IMR-90 (cell line): ENCODE data around the gene CST7. TPM values are rescaled to one million over a fixed set of nuclear protein-coding genes. Genes with fewer than 3 reads are reported as not detected.

Source experiments
- ATAC-seq: fragments of 200-7000 bp; cut with Tn5 transposase; 2 replicates; pipeline ENCODE4 v1.9.1; 2020; ENCODE audit warnings: low read depth, mild to moderate bottlenecking, moderate library complexity
- BruUV-seq: library from RNA; stranded (reverse); fragments of 400-500 nt; replicated peaks from 2 replicates; lab custom pipeline; 2021; lab: Mats Ljungman, UMichigan
- CTCF ChIA-PET: fragments of 300-600 bp; formaldehyde crosslinking; extraction: SDS; loops from one replicate; lab custom pipeline; 2021; ENCODE audit warnings: antibody characterized with exemption; lab: Yijun Ruan, JAX
- POLR2A ChIA-PET: fragments of 300-600 bp; sonication (Branson Sonifier 250); formaldehyde crosslinking; loops from one replicate; lab custom pipeline; 2022; ENCODE audit warnings: antibody characterized with exemption; ENCODE audit not compliant: unreplicated experiment; lab: Charles Lee
- DNase-seq: peaks from one replicate; pipeline ENCODE4 v3.0.0; 2013
- H2AFZ ChIP-seq: replicated peaks from 2 replicates; pipeline ENCODE3; 2013; ENCODE audit warnings: low read length, mild to moderate bottlenecking; ENCODE audit not compliant: poor library complexity
- H2AK5ac ChIP-seq: 2 replicates; pipeline ENCODE4 v1.6.1; 2013; ENCODE audit warnings: low read depth, low read length, inconsistent platforms
- H2AK9ac ChIP-seq: replicated peaks from 2 replicates; pipeline ENCODE3; 2013; ENCODE audit warnings: mild to moderate bottlenecking, low read depth, low read length, moderate library complexity; ENCODE audit not compliant: poor library complexity
- H2BK120ac ChIP-seq: 2 replicates; pipeline ENCODE4 v1.6.1; 2013; ENCODE audit warnings: low read depth, low read length, inconsistent platforms
- H2BK15ac ChIP-seq: 3 replicates; pipeline ENCODE4 v1.6.1; 2013; ENCODE audit warnings: low read depth, low read length, inconsistent platforms
- H2BK20ac ChIP-seq: 2 replicates; pipeline ENCODE4 v1.6.1; 2013; ENCODE audit warnings: low read depth, mild to moderate bottlenecking, inconsistent platforms, low read length, moderate library complexity
- H2BK5ac ChIP-seq: 2 replicates; pipeline ENCODE4 v1.6.1; 2013; ENCODE audit warnings: mild to moderate bottlenecking, low read depth, low read length, inconsistent platforms; ENCODE audit not compliant: poor library complexity, severe bottlenecking
- H3K14ac ChIP-seq: replicated peaks from 2 replicates; pipeline ENCODE4 v1.6.1; 2013; ENCODE audit warnings: low read depth, low read length, inconsistent platforms
- H3K18ac ChIP-seq: 2 replicates; pipeline ENCODE4 v1.6.1; 2013; ENCODE audit warnings: low read depth, low read length, control low read depth
- H3K23ac ChIP-seq: 2 replicates; pipeline ENCODE4 v1.6.1; 2013; ENCODE audit warnings: low read depth, low read length, inconsistent platforms
- H3K27ac ChIP-seq: 2 replicates; pipeline ENCODE4 v1.5.1; 2013; ENCODE audit warnings: mild to moderate bottlenecking, control low read depth, low read length; ENCODE audit not compliant: insufficient read depth
- H3K27me3 ChIP-seq: 2 replicates; pipeline ENCODE4 v1.6.1; 2013; ENCODE audit warnings: low read length; ENCODE audit not compliant: control insufficient read depth, insufficient read depth
- H3K36me3 ChIP-seq: 2 replicates; pipeline ENCODE4 v1.6.1; 2013; ENCODE audit warnings: low read length, mixed read lengths; ENCODE audit not compliant: control insufficient read depth, insufficient read depth
- H3K4ac ChIP-seq: 2 replicates; pipeline ENCODE4 v1.6.1; 2013; ENCODE audit warnings: low read depth, low read length, inconsistent platforms
- H3K4me1 ChIP-seq: 2 replicates; pipeline ENCODE4 v1.6.1; 2013; ENCODE audit warnings: low read length, mixed read lengths; ENCODE audit not compliant: control insufficient read depth, insufficient read depth
- H3K4me2 ChIP-seq: 2 replicates; pipeline ENCODE4 v1.6.1; 2013; ENCODE audit warnings: low read depth, mild to moderate bottlenecking, control low read depth, low read length, moderate library complexity
- H3K4me3 ChIP-seq: 2 replicates; pipeline ENCODE4 v1.5.1; 2013; ENCODE audit warnings: low read depth, mild to moderate bottlenecking, control low read depth, low read length, moderate library complexity; ENCODE audit not compliant: insufficient read depth
- H3K56ac ChIP-seq: 2 replicates; pipeline ENCODE4 v1.6.1; 2013; ENCODE audit warnings: low read length, inconsistent platforms; ENCODE audit not compliant: insufficient read depth; ENCODE audit errors: extremely low read depth
- H3K79me1 ChIP-seq, 2 experiments: 2 replicates each; pipeline ENCODE4 v1.6.1; 2013; ENCODE audit warnings: low read length in 2 of 2, inconsistent platforms in 1 of 2, low read depth in 1 of 2
- H3K9ac ChIP-seq: 2 replicates; pipeline ENCODE4 v1.6.1; 2013; ENCODE audit warnings: low read depth, low read length, control low read depth
- H3K9me1 ChIP-seq: 2 replicates; pipeline ENCODE4 v1.6.1; 2013; ENCODE audit warnings: low read length, inconsistent platforms; ENCODE audit not compliant: insufficient read depth
- H3K9me3 ChIP-seq: 2 replicates; pipeline ENCODE4 v1.6.1; 2013; ENCODE audit warnings: low read length; ENCODE audit not compliant: control insufficient read depth, insufficient read depth
- H4K20me1 ChIP-seq: 2 replicates; pipeline ENCODE4 v1.6.1; 2013; ENCODE audit warnings: low read length, inconsistent platforms; ENCODE audit not compliant: insufficient read depth
- H4K5ac ChIP-seq: 2 replicates; pipeline ENCODE4 v1.6.1; 2013; ENCODE audit warnings: mild to moderate bottlenecking, low read depth, low read length, control low read depth
- H4K8ac ChIP-seq, 2 experiments: 2 replicates each; pipeline ENCODE4 v1.6.1; 2013; ENCODE audit warnings: low read depth in 2 of 2, low read length in 2 of 2, control low read depth in 1 of 2, inconsistent platforms in 1 of 2
- H4K91ac ChIP-seq: 2 replicates; pipeline ENCODE4 v1.6.1; 2013; ENCODE audit warnings: low read depth, low read length, inconsistent platforms; ENCODE audit not compliant: insufficient read depth
- BHLHE40 ChIP-seq: fragments of 150-350 bp; IDR thresholded peaks from 2 replicates; pipeline ENCODE4 v1.6.1; 2016; ENCODE audit warnings: mild to moderate bottlenecking, low read depth, low read length
- CEBPB ChIP-seq: IDR thresholded peaks from 2 replicates; pipeline ENCODE4 v1.6.1; 2012; ENCODE audit warnings: low read depth, low read length, improper control_type of control experiment
- CHD1 ChIP-seq: IDR thresholded peaks from 2 replicates; pipeline ENCODE4 v1.6.1; 2012; ENCODE audit warnings: low read depth, low read length, improper control_type of control experiment
- CTCF ChIP-seq: conservative IDR thresholded peaks from 2 replicates; pipeline ENCODE4 v1.5.1; 2012; ENCODE audit warnings: mild to moderate bottlenecking, low read depth, low read length, improper control_type of control experiment
- ELK1 ChIP-seq: fragments of 150-350 bp; IDR thresholded peaks from 2 replicates; pipeline ENCODE4 v1.6.1; 2016; ENCODE audit warnings: low read depth, mild to moderate bottlenecking, low read length, moderate library complexity, borderline replicate concordance
- FOS ChIP-seq: fragments of 150-350 bp; IDR thresholded peaks from 2 replicates; pipeline ENCODE4 v1.6.1; 2016; ENCODE audit warnings: low read depth, low read length
- MAFK ChIP-seq: IDR thresholded peaks from 2 replicates; pipeline ENCODE4 v1.6.1; 2012; ENCODE audit warnings: low read depth, low read length, improper control_type of control experiment
- MAZ ChIP-seq: IDR thresholded peaks from 2 replicates; pipeline ENCODE4 v1.6.1; 2012; ENCODE audit warnings: low read depth, mild to moderate bottlenecking, low read length, improper control_type of control experiment, moderate library complexity, borderline replicate concordance
- MXI1 ChIP-seq: IDR thresholded peaks from 2 replicates; pipeline ENCODE4 v1.6.1; 2012; ENCODE audit warnings: low read depth, mild to moderate bottlenecking, low read length, moderate library complexity, borderline replicate concordance
- NFE2L2 ChIP-seq: fragments of 150-350 bp; IDR thresholded peaks from 2 replicates; pipeline ENCODE4 v1.6.1; 2016; ENCODE audit warnings: low read depth, mild to moderate bottlenecking, low read length
- POLR2A ChIP-seq: IDR thresholded peaks from 2 replicates; pipeline ENCODE4 v1.6.1; 2012; ENCODE audit warnings: mild to moderate bottlenecking, low read depth, low read length
- RAD21 ChIP-seq: IDR thresholded peaks from 2 replicates; pipeline ENCODE4 v1.6.1; 2012; ENCODE audit warnings: low read length, improper control_type of control experiment
- RCOR1 ChIP-seq: IDR thresholded peaks from 2 replicates; pipeline ENCODE4 v1.6.1; 2012; ENCODE audit warnings: mild to moderate bottlenecking, low read length, improper control_type of control experiment; ENCODE audit not compliant: insufficient replicate concordance
- RFX5 ChIP-seq: IDR thresholded peaks from 2 replicates; pipeline ENCODE4 v1.8.0; 2012; ENCODE audit warnings: low read depth, mild to moderate bottlenecking, low read length, moderate library complexity
- SMC3 ChIP-seq: fragments of 150-350 bp; IDR thresholded peaks from 2 replicates; pipeline ENCODE4 v1.6.1; 2016; ENCODE audit warnings: low read depth, mild to moderate bottlenecking, antibody characterized with exemption, low read length, moderate library complexity
- USF2 ChIP-seq: fragments of 150-350 bp; IDR thresholded peaks from 2 replicates; pipeline ENCODE4 v1.6.1; 2017; ENCODE audit warnings: mild to moderate bottlenecking, antibody characterized with exemption, low read length, low read depth
- WGBS, 2 experiments: methylation state at CpG; one replicate each; pipeline versions ENCODE4 v1.1.5 to v1.1.7; 2013; ENCODE audit warnings: missing lambda C conversion rate in 2 of 2; ENCODE audit not compliant: insufficient read length in 1 of 2; ENCODE audit errors: extremely low coverage in 2 of 2; 5-methylcytosine and 5-hydroxymethylcytosine counted together
- dilution Hi-C: fragments of 300-500 bp; cut with HindIII; formaldehyde crosslinking; loops from one replicate; pipeline ENCODE4 v1.14.3; 2018; ENCODE audit warnings: low sequenced_read_pairs; ENCODE audit not compliant: unreplicated experiment
- in situ Hi-C: fragments of 300-500 bp; cut with MboI; formaldehyde crosslinking; loops from 3 replicates; pipeline ENCODE4 v1.14.3; 2019; ENCODE audit warnings: low sequenced_read_pairs, inconsistent platforms, mixed read lengths
- intact Hi-C: fragments of 100-400 bp; cut with micrococcal nuclease; formaldehyde crosslinking; loops from 2 replicates; pipeline ENCODE4 v1.10.0; 2022
- polyA plus RNA-seq, 3 experiments: library from polyadenylated mRNA; depleted of rRNA; stranded (reverse); fragments of >200 nt; gene quantifications; 2 replicates each; pipeline ENCODE4 v1.2.3, GENCODE V29; 2012; ENCODE audit warnings: low replicate concordance in 1 of 3
- total RNA-seq: library from RNA; depleted of rRNA; stranded (reverse); fragments of >200 nt; gene quantifications from 2 replicates; pipeline ENCODE4 v1.2.3, GENCODE V29; 2012

Gene CST7
- total and polyA plus RNA-seq, 2 of the 4 experiments (the other 2 are of a cell fraction): not detected

GRCh38 chr20:24994186-24994465 is 45.1 kb downstream of the CST7 start:
- no peak overlapping the region for H2BK20ac ChIP-seq
- no peak overlapping the region for H3K23ac ChIP-seq
- H3K4me2 ChIP-seq: no peak overlapping the region
- DNase-seq (no peak), ATAC-seq (no peak)
- dilution Hi-C loops (no loop called here), intact Hi-C loops (loop anchor here (1.0 to 2.0 kb wide), 3 partner anchors 185 to 303 kb away; partner anchors contain the start of gene PYGB), in situ Hi-C loops (loop anchor here (5.0 to 25.0 kb wide), 6 partner anchors 203 to 868 kb away; partner anchors contain the start of genes ENTPD6, NINL and ZNF337)
- H3K4me1 ChIP-seq: no peaks in the 10 kb centered on the region
- peaks cover 5% of the 10 kb centered on the region; the same call in 1 of the 2 replicates for H3K9me1 ChIP-seq
- H4K91ac ChIP-seq: no peak overlapping the region
- no peak overlapping the region for H3K4me3 ChIP-seq
- H3K4ac ChIP-seq: no peak overlapping the region
- H2BK120ac ChIP-seq: no peak overlapping the region
- peak overlapping the region; percentile 8 for H2AK9ac ChIP-seq
- H2AK5ac ChIP-seq: no peak overlapping the region
- no peaks in the 10 kb centered on the region for H3K36me3 ChIP-seq
- ChIA-PET CTCF (interaction anchor here (0.5 to 3.8 kb wide), 6 partner anchors 10 to 514 kb away, joined by 3 to 28 read pairs (median 4); no protein-coding TSS in a partner anchor), POLR2A (no interaction called here)
- peaks cover 25% of the 10 kb centered on the region for H3K27me3 ChIP-seq
- no peak overlapping the region for H3K27ac ChIP-seq
- no CpG with 5 or more reads among the region's 1 CpG for WGBS, 2 experiments
- peaks cover 15 to 28% of the 10 kb centered on the region in 2 experiments; a peak in 3 of 4 replicates for H3K79me1 ChIP-seq
- H4K20me1 ChIP-seq: no peaks in the 10 kb centered on the region
- no TSS peak for BruUV-seq
- H2AFZ ChIP-seq: peak overlapping the region; percentile 28
- H3K14ac ChIP-seq: no peak overlapping the region
- no peaks in the 10 kb centered on the region for H3K9me3 ChIP-seq
- no peak overlapping the region for H2BK5ac ChIP-seq
- H2BK15ac ChIP-seq: no peak overlapping the region
- no peak overlapping the region for H3K56ac ChIP-seq
- peak overlapping the region; percentile 39 to 87; a peak in 3 of 4 replicates for H4K8ac ChIP-seq
- TF ChIP-seq MAZ (no peak), USF2 (no peak), NFE2L2 (no peak), MAFK (no peak), ELK1 (no peak), MXI1 (no peak), CHD1 (no peak), RAD21 (no peak), RFX5 (no peak), CEBPB (no peak), SMC3 (no peak), BHLHE40 (no peak), RCOR1 (no peak), POLR2A (no peak), CTCF (no peak), FOS (no peak)
- H3K9ac ChIP-seq: no peak overlapping the region
- no peak overlapping the region for H4K5ac ChIP-seq
- H3K18ac ChIP-seq: no peak overlapping the region
